Stimulated activated CD4-positive, alpha-beta T cell treated with anti-CD3 and anti-CD28 coated beads, Interleukin-4, amount 100 ng/mL, for 4 hours (primary cell): Measurements from ENCODE around the gene EWSR1.

Experiments
- DNase-seq, 2 experiments: peaks; one replicate each; pipeline ENCODE4 v3.0.0-alpha.2; 2020

EWSR1 gene

GRCh38 chr22:29320546-29320945 lies 52.5 kb downstream of the EWSR1 start:
- no peak for DNase-seq

GRCh38 chr22:29323641-29324040 lies 55.6 kb downstream of the EWSR1 start:
- no peak for DNase-seq

GRCh38 chr22:29325356-29325755 lies 57.3 kb downstream of the EWSR1 start:
- no peak for DNase-seq

- no peak for DNase-seq
Measured at GRCh38 chr22:29325785-29326315, 57.8 kb downstream of the EWSR1 start.

- DNase-seq = no peak
Measured at GRCh38 chr22:29326481-29326880, 58.4 kb downstream of the EWSR1 start.

GRCh38 chr22:29327089-29327764 lies 59.2 kb downstream of the EWSR1 start:
- DNase-seq = no peak

GRCh38 chr22:29328055-29328454 lies 60.0 kb downstream of the EWSR1 start:
- DNase-seq = no peak

GRCh38 chr22:29328566-29329500 lies 60.8 kb downstream of the EWSR1 start:
- no peak for DNase-seq

- DNase-seq = no peak
Measured at GRCh38 chr22:29329581-29329980, 61.5 kb downstream of the EWSR1 start.

GRCh38 chr22:29330291-29330690 lies 62.2 kb downstream of the EWSR1 start:
- DNase-seq = no peak

- no peak for DNase-seq
Measured at GRCh38 chr22:29330753-29331152, 62.7 kb downstream of the EWSR1 start.

- no peak for DNase-seq
Measured at GRCh38 chr22:29331213-29331612, 63.1 kb downstream of the EWSR1 start.

GRCh38 chr22:29331658-29332300 lies 63.7 kb downstream of the EWSR1 start:
- DNase-seq = no peak

- no peak for DNase-seq
Measured at GRCh38 chr22:29332886-29333496, 64.9 kb downstream of the EWSR1 start.

GRCh38 chr22:29334148-29334547 lies 66.1 kb downstream of the EWSR1 start:
- DNase-seq = no peak

- DNase-seq = no peak
Measured at GRCh38 chr22:29334696-29335344, 66.8 kb downstream of the EWSR1 start.

GRCh38 chr22:29335656-29336055 lies 67.6 kb downstream of the EWSR1 start:
- no peak for DNase-seq

GRCh38 chr22:29336751-29337490 lies 68.9 kb downstream of the EWSR1 start:
- no peak for DNase-seq

GRCh38 chr22:29337631-29338284 lies 69.7 kb downstream of the EWSR1 start:
- DNase-seq = no peak

GRCh38 chr22:29338398-29338797 lies 70.3 kb downstream of the EWSR1 start:
- DNase-seq = no peak
